GM12878 (cell line): ENCODE data around the gene INTS6. TPM values are rescaled to one million over a fixed set of nuclear protein-coding genes. Genes with fewer than 3 reads are reported as not detected.

Experiments
- ATF7 ChIP-seq: fragments of 450-650 bp; IDR thresholded peaks from 2 replicates; pipeline ENCODE4 v1.6.1; 2016; ENCODE audit warnings: low read depth, mild to moderate bottlenecking
- CEBPZ ChIP-seq: fragments of 150-350 bp; IDR thresholded peaks from 2 replicates; pipeline ENCODE4 v1.6.1; 2016; ENCODE audit warnings: low read depth, low read length
- EED ChIP-seq: sonication (generic); IDR thresholded peaks from 2 replicates; pipeline ENCODE4 v1.6.1; 2016; ENCODE audit warnings: antibody characterized with exemption, low read depth
- ETV6 ChIP-seq, 2 experiments: fragments of 450-650 bp in 1 of 2; IDR thresholded peaks in 1 of 2; conservative IDR thresholded peaks in 1 of 2; 2 replicates each; pipeline ENCODE4 v1.6.1; 2014; ENCODE audit warnings: antibody characterized with exemption in 1 of 2, borderline replicate concordance in 1 of 2, low read depth in 1 of 2, mild to moderate bottlenecking in 1 of 2, moderate library complexity in 1 of 2
- NFYB ChIP-seq: IDR thresholded peaks from 2 replicates; pipeline ENCODE4 v1.6.1; 2011; ENCODE audit warnings: low read depth, mild to moderate bottlenecking, low read length, improper control_type of control experiment, moderate library complexity; ENCODE audit not compliant: insufficient read depth
- NR2C2 ChIP-seq: IDR thresholded peaks from 2 replicates; pipeline ENCODE4 v1.6.1; 2011; ENCODE audit warnings: borderline replicate concordance, low read depth; ENCODE audit not compliant: control insufficient read depth, insufficient read length
- PKNOX1 ChIP-seq: fragments of 450-650 bp; IDR thresholded peaks from 2 replicates; pipeline ENCODE4 v1.6.1; 2016; ENCODE audit warnings: mild to moderate bottlenecking
- RFX5 ChIP-seq: IDR thresholded peaks from 2 replicates; pipeline ENCODE4 v1.6.1; 2011; ENCODE audit warnings: low read depth, low read length, improper control_type of control experiment
- SKIL ChIP-seq: fragments of 450-650 bp; IDR thresholded peaks from 2 replicates; pipeline ENCODE4 v1.6.1; 2017; ENCODE audit warnings: mild to moderate bottlenecking, low read depth, inconsistent platforms; ENCODE audit not compliant: poor library complexity, severe bottlenecking
- SMC3 ChIP-seq: IDR thresholded peaks from 2 replicates; pipeline ENCODE4 v1.6.1; 2011; ENCODE audit warnings: low read length, improper control_type of control experiment, borderline replicate concordance
- USF1 ChIP-seq: IDR thresholded peaks from 2 replicates; pipeline ENCODE4 v1.6.1; 2011; ENCODE audit warnings: borderline replicate concordance, low read depth, mild to moderate bottlenecking, moderate library complexity, mixed read lengths, low read length; ENCODE audit not compliant: insufficient read depth; ENCODE audit errors: extremely low read length
- USF2 ChIP-seq: IDR thresholded peaks from 2 replicates; pipeline ENCODE4 v1.6.1; 2011; ENCODE audit warnings: low read depth, low read length, improper control_type of control experiment, borderline replicate concordance
- ZNF207 ChIP-seq: fragments of 450-650 bp; IDR thresholded peaks from 2 replicates; pipeline ENCODE4 v1.6.1; 2014; ENCODE audit warnings: antibody characterized with exemption, mild to moderate bottlenecking, borderline replicate concordance
- ZNF384 ChIP-seq: IDR thresholded peaks from 2 replicates; pipeline ENCODE4 v1.6.1; 2012; ENCODE audit warnings: low read depth, mild to moderate bottlenecking, low read length, improper control_type of control experiment, borderline replicate concordance
- ZNF592 ChIP-seq: fragments of 450-650 bp; IDR thresholded peaks from 2 replicates; pipeline ENCODE4 v1.6.1; 2017; ENCODE audit warnings: mild to moderate bottlenecking, moderate library complexity
- polyA plus RNA-seq, 11 experiments: library from polyadenylated mRNA; depleted of rRNA in 4 of 11; unstranded in 6 of 11; stranded (reverse) in 5 of 11; fragments of >200 nt; fragmentation: Nextera tagmentation in 4 of 11; fragmentation: Illumina TruSeq in 1 of 11; extraction: Ambion mirVana in 4 of 11; extraction: Trizol in 1 of 11; gene quantifications; 1 replicate in 1 of 11; 2 replicates in 10 of 11; pipeline versions ENCODE4 v1.2.1 to v1.2.3, GENCODE V29; 2011 to 2016; ENCODE audit warnings: inconsistent platforms in 2 of 11, missing spikeins in 2 of 11, low read depth in 1 of 11
- total RNA-seq, 4 experiments: library from RNA; depleted of rRNA in 3 of 4; stranded (reverse); fragments of >200 nt in 3 of 4; fragmentation: Illumina TruSeq in 1 of 4; extraction: Trizol in 1 of 4; gene quantifications; 2 replicates each; pipeline versions ENCODE4 v1.2.1 to v1.2.3, GENCODE V29; 2013 to 2021

Gene INTS6
- total and polyA plus RNA-seq, 10 of the 15 experiments (the other 5 are each of a cell fraction or from before 2014, with no cell fraction given) = 7.2 to 57.7 (median 30.9) TPM

- TF ChIP-seq SKIL (no peak), ZNF592 (0 out of 2 replicates have a peak, but pooled peaks have one; percentile 48), USF1 (no peak), NR2C2 (no peak), NFYB (no peak), ZNF207 (peak; percentile 93), RFX5 (no peak), EED (no peak), ATF7 (no peak), ZNF384 (no peak), SMC3 (no peak), PKNOX1 (no peak), USF2 (no peak), ETV6 (conservative IDR thresholded peaks at IDR 0.05 in 1 of 2, IDR thresholded peaks at IDR 0.05 in 1 of 2; ENCODE audit: borderline replicate concordance in 1 of 2, low read depth in 1 of 2) (no peak), CEBPZ (no peak)
Observed at GRCh38 chr13:51453207-51453958, 547 bp upstream of the INTS6 start (continued).
